HG03097 (cell line): Measurements from ENCODE around the gene CACNA1H.

Experiments used
- ATAC-seq: cut with Tn5 transposase; IDR thresholded peaks from one replicate; pipeline ENCODE4 v1.9.1; 2021; ENCODE audit not compliant: unreplicated experiment, low FRiP score

CACNA1H gene

GRCh38 chr16:1140582-1141162 lies 12.2 kb upstream of the CACNA1H start:
- ATAC-seq = no peak

GRCh38 chr16:1141191-1141590 lies 11.7 kb upstream of the CACNA1H start:
- no peak for ATAC-seq

GRCh38 chr16:1141716-1142115 lies 11.2 kb upstream of the CACNA1H start:
- no peak for ATAC-seq

- ATAC-seq = no peak
Observed at GRCh38 chr16:1142911-1143310, 10.0 kb upstream of the CACNA1H start.

- no peak for ATAC-seq
Observed at GRCh38 chr16:1143761-1144450, 9.0 kb upstream of the CACNA1H start.

- ATAC-seq = no peak
Observed at GRCh38 chr16:1144476-1145382, 8.2 kb upstream of the CACNA1H start.

GRCh38 chr16:1145383-1146100 lies 7.4 kb upstream of the CACNA1H start:
- ATAC-seq = no peak

- ATAC-seq = no peak
Observed at GRCh38 chr16:1146409-1146808, 6.5 kb upstream of the CACNA1H start.

- ATAC-seq = no peak
Observed at GRCh38 chr16:1147027-1147426, 5.9 kb upstream of the CACNA1H start.

GRCh38 chr16:1149101-1149636 lies 3.7 kb upstream of the CACNA1H start:
- ATAC-seq = no peak

- no peak for ATAC-seq
Observed at GRCh38 chr16:1150511-1150982, 2.4 kb upstream of the CACNA1H start.

- ATAC-seq = no peak
Observed at GRCh38 chr16:1151424-1152122, 1.3 kb upstream of the CACNA1H start.

GRCh38 chr16:1152123-1152638 lies 725 bp upstream of the CACNA1H start:
- ATAC-seq = no peak

- no peak for ATAC-seq
Observed at GRCh38 chr16:1153480-1154160, 714 bp downstream of the CACNA1H start.

GRCh38 chr16:1154291-1154886 lies 1.5 kb downstream of the CACNA1H start:
- no peak for ATAC-seq

GRCh38 chr16:1154887-1155331 lies 2.0 kb downstream of the CACNA1H start:
- ATAC-seq = no peak

GRCh38 chr16:1155353-1156054 lies 2.6 kb downstream of the CACNA1H start:
- no peak for ATAC-seq
